ENCODE measurements around the gene DTX1. TPM values are rescaled to one million over a fixed set of nuclear protein-coding genes. Genes with fewer than 3 reads are reported as not detected.

Gene DTX1
- total and polyA plus RNA-seq, 3 donors from 2014 or later = 15.0 to 26.9 (median 22.8) TPM

DNA sequence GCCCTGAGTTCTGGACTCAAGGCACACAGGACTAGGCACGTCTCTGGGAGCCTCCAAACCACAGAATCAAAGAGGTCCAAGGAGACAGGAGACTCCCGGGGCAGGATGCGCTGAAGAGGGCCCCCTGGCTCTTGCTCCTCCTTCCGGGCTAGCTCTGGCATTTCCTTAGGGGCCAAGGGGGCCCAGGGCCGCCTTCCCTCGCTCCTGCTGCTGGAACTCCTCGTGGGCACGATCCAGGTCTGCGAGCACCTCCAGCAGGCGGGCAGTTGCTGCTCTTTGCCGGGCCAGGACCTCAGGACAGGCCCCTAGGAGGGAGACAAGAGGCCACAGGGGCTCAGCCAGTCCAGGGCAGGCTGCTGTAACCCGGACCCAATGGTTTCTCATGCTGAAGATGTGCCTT lies 43.2 kb downstream of the DTX1 start:
- no peaks in the 10 kb centered on the region for H3K27me3 ChIP-seq
- TF ChIP-seq, protein P1, sequence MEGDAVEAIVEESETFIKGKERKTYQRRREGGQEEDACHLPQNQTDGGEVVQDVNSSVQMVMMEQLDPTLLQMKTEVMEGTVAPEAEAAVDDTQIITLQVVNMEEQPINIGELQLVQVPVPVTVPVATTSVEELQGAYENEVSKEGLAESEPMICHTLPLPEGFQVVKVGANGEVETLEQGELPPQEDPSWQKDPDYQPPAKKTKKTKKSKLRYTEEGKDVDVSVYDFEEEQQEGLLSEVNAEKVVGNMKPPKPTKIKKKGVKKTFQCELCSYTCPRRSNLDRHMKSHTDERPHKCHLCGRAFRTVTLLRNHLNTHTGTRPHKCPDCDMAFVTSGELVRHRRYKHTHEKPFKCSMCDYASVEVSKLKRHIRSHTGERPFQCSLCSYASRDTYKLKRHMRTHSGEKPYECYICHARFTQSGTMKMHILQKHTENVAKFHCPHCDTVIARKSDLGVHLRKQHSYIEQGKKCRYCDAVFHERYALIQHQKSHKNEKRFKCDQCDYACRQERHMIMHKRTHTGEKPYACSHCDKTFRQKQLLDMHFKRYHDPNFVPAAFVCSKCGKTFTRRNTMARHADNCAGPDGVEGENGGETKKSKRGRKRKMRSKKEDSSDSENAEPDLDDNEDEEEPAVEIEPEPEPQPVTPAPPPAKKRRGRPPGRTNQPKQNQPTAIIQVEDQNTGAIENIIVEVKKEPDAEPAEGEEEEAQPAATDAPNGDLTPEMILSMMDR (IDR thresholded peaks at IDR 0.05) = no peak
- no peak for TF ChIP-seq POLR2A (IDR thresholded peaks at IDR 0.05)
- intact Hi-C loops (cut with DNase I; ENCODE audit: low total_unique reads) = loop anchor here (5.0 kb wide), 1 partner anchor 47 kb away; no protein-coding TSS in a partner anchor
- no peaks in the 10 kb centered on the region for H3K9me3 ChIP-seq
- H3K4me1 ChIP-seq = peaks cover 4% of the 10 kb centered on the region
- no peak overlapping the region for H3K4me3 ChIP-seq
- no peak for DNase-seq
- no peak overlapping the region for H3K27ac ChIP-seq
- WGBS, 2 donors = 42 to 67% methylated on average over 2 to 12 of the region's 12 CpGs
- H3K36me3 ChIP-seq (ENCODE audit: low read depth, missing control alignments) = no peaks in the 10 kb centered on the region

DNA sequence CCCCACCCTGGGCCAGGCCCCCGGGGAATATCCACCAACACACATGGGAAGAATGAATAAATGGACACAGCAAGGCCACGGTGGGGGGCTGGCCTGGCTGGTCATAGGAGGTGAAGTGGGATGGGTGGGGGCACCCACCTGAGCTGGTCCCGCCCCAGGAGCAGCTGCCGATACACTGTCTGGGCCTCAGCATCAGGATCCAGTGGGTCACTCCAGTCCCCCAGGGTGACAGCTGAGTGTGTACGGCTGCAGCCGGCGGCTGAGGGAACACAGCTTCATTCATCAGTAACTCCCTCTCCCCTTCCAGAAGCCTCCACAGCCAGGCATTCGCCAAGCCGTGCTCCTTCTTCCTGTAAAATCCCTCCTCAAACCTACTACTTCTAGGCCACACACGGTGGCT lies 45.2 kb downstream of the DTX1 start:
- Histone ChIP-seq H3K9me3 (no peaks in the 10 kb centered on the region), H3K27ac (no peak overlapping the region), H3K4me3 (no peak overlapping the region), H3K36me3 (ENCODE audit: low read depth, missing control alignments) (no peaks in the 10 kb centered on the region), H3K4me1 (peaks cover 4% of the 10 kb centered on the region), H3K27me3 (no peaks in the 10 kb centered on the region)
- intact Hi-C loops (cut with DNase I; ENCODE audit: low total_unique reads) = no loop called here
- TF ChIP-seq, protein P1 (IDR thresholded peaks at IDR 0.05) = no peak
- no peak for TF ChIP-seq POLR2A (IDR thresholded peaks at IDR 0.05)
- no peak for DNase-seq
- WGBS, 2 donors = 77 to 78% methylated on average over 8 to 10 of the region's 10 CpGs

DNA sequence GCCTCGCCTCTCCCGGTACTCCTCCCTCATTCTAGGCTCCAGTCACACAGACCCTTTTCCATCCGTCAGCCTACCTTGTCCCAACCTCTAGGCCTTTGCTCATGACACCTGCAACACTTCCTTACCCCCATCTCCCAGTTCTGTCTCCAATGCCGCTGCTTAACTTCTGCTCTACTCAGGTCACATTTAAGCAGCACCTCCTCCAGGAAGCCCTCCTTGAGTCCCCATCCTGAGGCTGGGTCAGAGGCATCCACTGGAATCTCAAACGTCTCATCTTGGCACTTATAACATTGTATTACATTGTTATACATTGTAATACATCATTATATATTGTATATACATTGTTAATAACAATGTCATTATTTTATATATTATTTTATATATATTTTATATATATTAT lies 46.3 kb downstream of the DTX1 start:
- 81% methylated on average over 5 of the region's 5 CpGs for WGBS, 2 donors
- no peak for DNase-seq
- no peak for TF ChIP-seq POLR2A (IDR thresholded peaks at IDR 0.05)
- TF ChIP-seq, protein P1 (IDR thresholded peaks at IDR 0.05) = no peak

DNA sequence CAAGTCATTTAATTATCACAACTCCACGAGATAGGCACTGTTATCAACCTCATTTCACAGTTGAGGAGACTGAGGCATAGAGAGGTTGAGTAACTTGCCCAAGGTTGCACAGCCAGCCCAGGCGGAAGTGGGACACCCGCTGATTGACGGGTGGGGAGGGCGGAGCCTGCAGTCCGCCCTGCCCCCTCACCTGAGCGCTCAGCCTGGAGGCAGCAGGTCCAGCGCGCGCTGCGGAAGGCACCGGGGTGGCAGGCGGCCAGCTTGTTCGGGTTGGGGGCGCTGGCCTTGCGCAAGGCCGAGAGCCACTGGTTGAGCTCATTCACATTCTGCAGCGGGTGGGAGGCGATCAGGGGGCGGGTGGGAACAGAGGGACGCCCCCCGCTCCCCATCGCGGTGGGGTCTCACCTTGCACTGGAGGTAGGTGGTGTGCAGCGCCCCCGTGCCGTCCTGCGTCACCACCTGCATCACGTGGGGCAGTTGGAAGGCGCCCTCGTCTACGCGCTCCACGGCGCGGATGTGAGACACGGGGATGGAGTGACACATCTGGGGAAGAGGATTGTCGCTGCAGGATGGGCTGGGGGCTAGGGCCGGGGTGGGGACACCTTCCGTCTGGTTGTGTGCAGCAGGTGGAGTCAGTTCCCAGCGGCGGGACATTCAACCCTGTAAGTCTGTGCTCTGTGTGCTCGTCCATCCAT lies 47.4 kb downstream of the DTX1 start:
- TF ChIP-seq, protein P1 (IDR thresholded peaks at IDR 0.05) = no peak
- no peak for TF ChIP-seq POLR2A (IDR thresholded peaks at IDR 0.05)
- no peaks in the 10 kb centered on the region for H3K9me3 ChIP-seq
- intact Hi-C loops (cut with DNase I; ENCODE audit: low total_unique reads) = no loop called here
- 20 to 37% methylated on average over 30 to 37 of the region's 43 CpGs for WGBS, 2 donors
- no peaks in the 10 kb centered on the region for H3K36me3 ChIP-seq (ENCODE audit: low read depth, missing control alignments)
- no peaks in the 10 kb centered on the region for H3K4me1 ChIP-seq
- peak; percentile 36 for DNase-seq
- H3K4me3 ChIP-seq = no peak overlapping the region
- H3K27me3 ChIP-seq = no peaks in the 10 kb centered on the region
- no peak overlapping the region for H3K27ac ChIP-seq

More for the DNA sequence above, 46.3 kb downstream of the DTX1 start:
- H3K4me1 ChIP-seq = peaks cover 3% of the 10 kb centered on the region
- no peak overlapping the region for H3K4me3 ChIP-seq
- H3K36me3 ChIP-seq (ENCODE audit: low read depth, missing control alignments) = no peaks in the 10 kb centered on the region
- H3K27ac ChIP-seq = no peak overlapping the region
- no peaks in the 10 kb centered on the region for H3K9me3 ChIP-seq
- intact Hi-C loops (cut with DNase I; ENCODE audit: low total_unique reads) = no loop called here
- no peaks in the 10 kb centered on the region for H3K27me3 ChIP-seq
